GM21529 (cell line): Measurements from ENCODE around the gene NELL1.
"Not testable (repeated sequence)": the region's sequence is repeated elsewhere in the genome, so short reads cannot be mapped to it uniquely, and the experiment has no call there.

Experiments used
- ATAC-seq: cut with Tn5 transposase; IDR thresholded peaks from one replicate; pipeline ENCODE4 v1.9.1; 2021; ENCODE audit not compliant: unreplicated experiment

The NELL1 gene

GRCh38 chr11:20762980-20763379 lies 93.6 kb downstream of the NELL1 start:
- no peak for ATAC-seq

DNA sequence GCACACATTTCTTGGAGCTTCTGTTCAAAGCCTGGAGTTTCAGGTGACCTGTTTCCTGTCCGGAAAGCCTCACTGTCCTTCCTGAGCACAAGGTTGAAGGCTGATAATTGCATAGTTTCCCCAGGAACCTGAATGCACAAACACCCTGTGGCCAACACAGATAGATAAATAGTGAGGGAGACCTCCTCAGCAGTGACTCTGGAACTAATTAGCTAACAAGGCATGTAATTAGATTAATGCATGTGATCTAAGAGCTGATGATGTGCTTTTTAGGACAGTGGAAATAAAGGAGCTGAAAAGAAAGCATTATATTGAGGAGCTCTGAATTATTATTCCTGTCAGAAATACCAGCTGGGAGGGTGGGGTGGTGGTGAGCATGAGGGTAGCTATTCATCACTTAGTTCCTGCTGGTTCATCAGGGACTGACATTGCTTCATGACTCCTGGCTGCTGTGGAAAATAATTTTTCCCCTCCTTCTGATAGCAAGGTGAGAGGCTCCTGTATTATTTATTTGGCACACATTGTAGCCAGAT lies 101.1 kb downstream of the NELL1 start:
- no peak for ATAC-seq

DNA sequence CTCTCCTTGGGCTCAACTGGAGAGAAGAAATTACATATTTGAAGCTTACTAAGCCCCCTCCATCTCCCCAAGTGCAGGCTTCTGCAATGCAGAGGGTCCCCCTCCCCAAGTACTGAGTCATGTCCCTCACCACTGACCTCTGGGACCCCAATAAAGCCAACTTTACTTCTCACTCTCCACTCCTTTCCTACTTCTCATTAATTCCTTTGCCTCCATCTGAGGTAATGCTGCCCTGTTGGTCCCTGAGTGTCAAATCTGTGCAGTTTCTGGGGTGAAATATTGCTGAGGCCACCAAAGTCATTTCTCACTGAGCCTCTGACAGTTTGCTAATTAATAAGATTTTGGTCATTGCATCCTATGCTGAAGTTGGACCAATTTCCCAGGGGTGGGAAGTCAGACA lies 101.6 kb downstream of the NELL1 start:
- ATAC-seq: no peak

GRCh38 chr11:20771681-20772080 lies 102.3 kb downstream of the NELL1 start:
- ATAC-seq: no peak

DNA sequence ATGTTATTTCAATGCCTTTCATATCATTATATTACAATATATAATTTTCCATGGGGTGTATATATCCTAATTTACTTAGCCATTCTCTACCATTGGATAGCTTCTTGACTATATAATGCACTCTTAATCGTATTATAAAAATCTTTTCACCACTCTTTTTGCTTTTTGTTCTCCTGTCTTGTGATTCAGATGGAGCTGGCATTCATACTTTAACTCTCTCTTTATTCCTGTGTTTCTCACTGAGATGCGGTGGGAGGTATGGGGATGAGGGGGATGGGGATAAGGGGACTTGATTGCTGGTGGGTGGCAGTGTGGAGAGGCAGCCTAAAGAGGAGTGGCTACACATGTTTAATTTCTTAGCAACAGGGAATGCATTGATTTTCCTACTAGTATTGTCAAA lies 105.9 kb downstream of the NELL1 start:
- no peak for ATAC-seq

- ATAC-seq: no peak
Measured at GRCh38 chr11:20782775-20783174, 113.4 kb downstream of the NELL1 start.

DNA sequence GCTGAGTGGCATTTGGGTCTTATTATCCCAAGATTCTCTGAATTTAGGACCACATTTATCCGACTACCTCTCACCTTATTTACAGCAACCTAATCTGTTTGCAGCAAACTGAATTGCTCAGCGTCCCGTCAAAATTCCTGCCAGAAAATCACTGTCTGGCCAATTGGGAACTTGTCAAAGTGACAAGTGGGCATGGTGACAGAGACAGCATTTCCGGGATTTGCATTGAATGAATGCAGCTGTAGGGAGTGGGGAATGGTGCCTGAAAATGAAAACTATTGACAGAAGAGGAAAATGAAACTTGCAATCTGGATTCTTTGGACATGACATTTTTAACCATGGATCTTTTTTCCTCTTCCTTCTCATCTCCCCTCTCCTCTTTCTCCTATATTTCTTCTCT lies 113.8 kb downstream of the NELL1 start:
- no peak for ATAC-seq

DNA sequence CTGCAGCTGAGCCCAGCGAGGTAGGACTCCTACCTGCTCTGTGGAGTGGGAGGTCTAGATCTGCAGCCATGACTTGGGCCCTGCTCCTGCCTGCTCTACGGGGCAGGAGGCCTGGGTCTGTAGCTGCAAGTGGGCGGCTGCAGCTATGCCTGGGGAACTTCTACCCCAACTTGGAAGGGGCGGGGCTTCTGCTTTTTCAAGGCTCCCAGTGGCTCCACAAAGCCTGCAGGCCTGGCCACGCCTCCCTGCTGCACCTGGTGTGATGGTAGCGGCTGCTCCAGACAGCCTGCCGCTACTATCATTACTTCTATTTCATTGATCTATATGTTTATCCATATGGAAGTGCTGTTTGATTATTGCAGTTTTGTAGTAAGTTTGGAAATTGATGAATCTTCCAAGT lies 121.2 kb downstream of the NELL1 start:
- no peak for ATAC-seq

DNA sequence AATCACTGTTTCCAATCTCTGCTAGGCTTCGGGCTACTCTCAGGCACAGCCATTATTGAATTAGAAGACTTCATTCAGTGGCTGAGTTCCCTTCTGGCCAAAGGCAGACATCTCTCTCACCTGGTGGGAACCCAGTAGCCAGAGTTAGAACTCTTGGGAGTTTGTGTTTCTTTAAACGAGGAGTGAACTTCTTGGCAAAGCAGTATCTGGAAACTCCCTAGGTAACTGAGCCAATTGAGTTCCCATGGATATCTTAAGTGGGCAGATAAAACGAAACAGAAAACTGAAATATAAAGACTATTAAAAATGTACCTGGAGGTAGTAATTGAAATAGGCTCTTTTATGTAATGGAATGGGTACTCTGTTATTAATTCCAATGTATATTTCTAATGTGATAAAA lies 125.6 kb downstream of the NELL1 start:
- no peak for ATAC-seq

GRCh38 chr11:20808328-20808727 lies 138.9 kb downstream of the NELL1 start:
- ATAC-seq: no peak

- no peak for ATAC-seq
Measured at GRCh38 chr11:20821046-20821445, 151.7 kb downstream of the NELL1 start.

GRCh38 chr11:20821470-20821869 lies 152.1 kb downstream of the NELL1 start:
- no peak for ATAC-seq

DNA sequence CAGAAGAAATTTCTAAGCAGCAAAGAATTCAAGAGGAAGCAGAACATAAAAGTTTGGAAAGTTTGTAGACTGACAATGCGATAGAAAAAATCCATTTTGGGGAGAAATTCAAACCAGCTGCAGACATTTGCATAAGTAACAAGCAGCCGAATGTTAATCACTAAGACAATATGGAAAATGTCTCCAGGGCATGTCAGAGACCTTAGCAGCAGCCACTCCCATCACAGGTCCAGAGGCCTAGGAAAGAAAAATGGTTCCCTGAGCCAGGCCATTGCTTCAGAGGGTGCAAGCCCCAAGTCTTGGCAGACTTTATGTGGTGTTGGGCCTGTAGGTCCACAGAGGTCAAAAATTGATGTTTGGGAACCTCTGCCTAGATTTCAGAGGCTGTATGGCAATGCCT lies 155.4 kb downstream of the NELL1 start:
- no peak for ATAC-seq

DNA sequence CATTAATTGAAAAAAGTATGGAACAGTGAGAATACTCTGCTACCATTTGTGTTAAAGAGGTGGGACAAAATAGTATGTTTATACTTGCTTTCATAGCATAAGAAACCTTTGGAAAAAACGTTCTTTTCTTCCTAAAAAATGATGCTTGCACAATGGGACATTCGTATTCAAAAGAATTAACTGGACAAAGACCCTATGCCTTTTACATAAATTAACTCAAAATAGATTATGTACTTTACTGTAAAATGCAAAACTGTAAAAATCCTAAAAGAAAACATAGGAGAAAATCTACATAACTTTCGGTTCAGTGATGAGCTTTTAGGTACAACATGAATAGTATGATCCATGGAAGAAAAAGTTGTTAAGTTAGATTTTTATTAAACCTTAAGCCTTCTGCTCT lies 166.2 kb downstream of the NELL1 start:
- no peak for ATAC-seq

DNA sequence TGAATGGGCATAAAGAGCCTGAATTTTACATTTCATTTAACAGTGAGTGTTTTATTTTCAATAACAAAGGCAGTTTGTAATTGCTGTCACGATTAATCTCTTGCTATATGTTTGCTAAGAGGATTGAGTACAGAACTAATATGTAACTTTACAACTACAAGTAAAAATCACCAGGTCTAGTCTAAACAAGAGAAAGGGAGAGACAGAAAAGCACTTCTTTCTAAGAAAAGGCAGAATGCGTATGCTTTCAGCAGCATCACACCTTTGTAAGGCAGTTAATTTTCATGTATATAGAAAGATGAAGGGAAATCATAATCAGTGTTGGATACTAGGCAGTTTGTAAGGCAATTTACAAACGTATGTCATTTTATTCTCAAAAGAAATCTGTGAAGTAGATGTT lies 169.8 kb downstream of the NELL1 start:
- ATAC-seq: no peak

- no peak for ATAC-seq
Measured at GRCh38 chr11:20840341-20840740, 171.0 kb downstream of the NELL1 start.

DNA sequence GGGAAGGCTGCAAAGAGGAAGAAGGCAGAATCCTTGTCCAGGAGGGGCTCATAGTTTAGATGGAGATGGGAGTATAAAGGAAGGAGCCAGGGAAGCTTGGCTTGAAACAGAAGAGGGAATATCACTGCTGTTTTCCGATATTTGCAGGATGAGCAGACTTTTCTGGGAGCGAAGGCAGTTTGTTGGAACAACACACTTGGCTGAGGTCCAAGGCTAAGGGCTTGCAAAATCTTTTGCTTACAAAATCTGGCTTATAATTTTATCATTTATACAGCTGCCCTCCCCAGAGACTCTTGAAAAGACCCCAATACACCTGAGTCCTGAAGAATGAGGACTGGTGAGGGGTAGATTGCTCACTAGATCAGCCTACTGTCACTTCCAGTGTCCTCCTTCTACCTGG lies 174.8 kb downstream of the NELL1 start:
- ATAC-seq: no peak

GRCh38 chr11:20844630-20845029 lies 175.2 kb downstream of the NELL1 start:
- no peak for ATAC-seq

- no peak for ATAC-seq
Measured at GRCh38 chr11:20854215-20854955, 185.0 kb downstream of the NELL1 start.

GRCh38 chr11:20861322-20861721 lies 191.9 kb downstream of the NELL1 start:
- ATAC-seq: no peak

GRCh38 chr11:20862263-20862662 lies 192.9 kb downstream of the NELL1 start:
- ATAC-seq: not testable (repeated sequence)

GRCh38 chr11:20864628-20865027 lies 195.2 kb downstream of the NELL1 start:
- no peak for ATAC-seq

DNA sequence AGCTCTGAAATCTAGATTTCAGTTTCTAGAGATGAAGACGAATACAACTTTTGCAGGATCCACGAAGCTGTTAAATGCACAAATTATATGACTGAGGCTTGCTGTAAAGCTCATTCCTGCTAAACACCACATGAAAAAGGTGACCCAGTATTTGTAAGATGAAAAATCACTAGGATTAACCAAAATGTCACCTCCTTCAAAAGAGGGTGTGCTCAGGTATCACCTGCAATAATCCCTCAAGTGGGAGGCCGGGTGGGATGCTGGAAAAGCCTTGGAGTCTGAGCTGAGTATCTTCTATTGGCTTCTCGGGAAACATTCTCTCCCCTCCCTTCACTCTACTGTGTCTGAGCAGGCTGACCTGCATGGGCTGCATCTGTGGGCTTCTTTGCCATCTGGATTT lies 195.8 kb downstream of the NELL1 start:
- ATAC-seq: no peak
